RWPE1 (cell line): ENCODE results near the gene CCDC167.
A peak's percentile ranks its signal among the peaks of the same experiment; 100 is the strongest.

Source experiments
- CTCF ChIA-PET: fragments of 350-600 bp; sonication (Branson Sonifier 250); formaldehyde crosslinking; extraction: SDS; loops from one replicate; lab custom pipeline; 2021; lab: Yijun Ruan, JAX
- POLR2A ChIA-PET: fragments of 400-600 bp; formaldehyde crosslinking; extraction: SDS; loops from one replicate; lab custom pipeline; 2020; ENCODE audit warnings: antibody characterized with exemption; ENCODE audit not compliant: low non-redundant PET; lab: Yijun Ruan, JAX
- DNase-seq: peaks from one replicate; pipeline ENCODE4 v3.0.0; 2012; ENCODE audit warnings: low spot score
- H3K27ac ChIP-seq: fragments of 450-650 bp; 2 replicates; pipeline ENCODE4 v1.5.1; 2017
- CTCF ChIP-seq: fragments of 450-650 bp; conservative IDR thresholded peaks from 2 replicates; pipeline ENCODE4 v1.5.1; 2017; ENCODE audit warnings: low read depth, mild to moderate bottlenecking

Gene CCDC167

GRCh38 chr6:37473364-37474095, 26.2 kb downstream of the CCDC167 start:
- CTCF ChIA-PET, result no interaction called here
- TF ChIP-seq CTCF, result no peak
- H3K27ac ChIP-seq, result peak overlapping the region; percentile 81
- POLR2A ChIA-PET, result no interaction called here
- peak; percentile 81 for DNase-seq

GRCh38 chr6:37467718-37468117, 32.0 kb downstream of the CCDC167 start:
- DNase-seq, result no peak
- no peak for TF ChIP-seq CTCF
- no peak overlapping the region for H3K27ac ChIP-seq
- ChIA-PET POLR2A (no interaction called here), CTCF (interaction anchor here (0.6 kb wide), 1 partner anchor 16 kb away, joined by 3 read pairs; no protein-coding TSS in a partner anchor)

GRCh38 chr6:37463110-37463509, 36.6 kb downstream of the CCDC167 start:
- ChIA-PET CTCF (interaction anchor here (0.6 kb wide), 1 partner anchor 382 kb away, joined by 4 read pairs; no protein-coding TSS in a partner anchor), POLR2A (no interaction called here)
- DNase-seq, result no peak
- H3K27ac ChIP-seq, result no peak overlapping the region
- no peak for TF ChIP-seq CTCF

GRCh38 chr6:37460805-37461204, 38.9 kb downstream of the CCDC167 start:
- no peak for TF ChIP-seq CTCF
- H3K27ac ChIP-seq, result no peak overlapping the region
- no peak for DNase-seq
- ChIA-PET POLR2A (no interaction called here), CTCF (no interaction called here)

GRCh38 chr6:37459981-37460800, 39.5 kb downstream of the CCDC167 start:
- H3K27ac ChIP-seq, result no peak overlapping the region
- no peak for TF ChIP-seq CTCF
- no peak for DNase-seq
- ChIA-PET POLR2A (no interaction called here), CTCF (interaction anchor here (0.6 kb wide), 1 partner anchor 37 kb away, joined by 3 read pairs; no protein-coding TSS in a partner anchor)

GRCh38 chr6:37456816-37457560, 42.7 kb downstream of the CCDC167 start:
- CTCF ChIA-PET, result interaction anchor here (0.6 to 0.7 kb wide), 3 partner anchors 17 to 75 kb away, joined by 3 to 5 read pairs (median 3); no protein-coding TSS in a partner anchor
- DNase-seq, result peak; percentile 53
- TF ChIP-seq CTCF, result no peak
- POLR2A ChIA-PET, result interaction anchor here (0.6 kb wide), 2 partner anchors 78 to 200 kb away, joined by 3 read pairs; partner anchors contain the start of gene TBC1D22B
- peak overlapping the region; percentile 62 for H3K27ac ChIP-seq
